Heart right ventricle (tissue), 16 donors: Measurements from ENCODE around the gene KLF16. TPM values are rescaled to one million over a fixed set of nuclear protein-coding genes. Genes with fewer than 3 reads are reported as not detected.

Experiments
- ATAC-seq, 8 donors: fragments of 200-7000 bp; cut with Tn5 transposase; one replicate each; pipeline ENCODE4 v1.9.1; 2020; ENCODE audit warnings: mild to moderate bottlenecking in 8 of 8, moderate library complexity in 8 of 8, moderate number of reproducible peaks in 1 of 8
- DNase-seq, 2 donors: peaks; one replicate each; pipeline ENCODE4 v3.0.0-alpha.2; 2020
- H3K27ac ChIP-seq, 10 donors: fragments of 200-600 bp; sonication (generic) in 2 of 10; one replicate each; pipeline versions ENCODE4 v1.5.0 to v1.8.0; 2020 to 2022; ENCODE audit warnings: mild to moderate bottlenecking in 3 of 10
- H3K27me3 ChIP-seq, 7 donors: fragments of 200-600 bp; one replicate each; pipeline ENCODE4 v1.8.0; 2021 to 2022; ENCODE audit warnings: mild to moderate bottlenecking in 2 of 7
- H3K36me3 ChIP-seq, 9 donors: fragments of 200-600 bp; sonication (generic) in 1 of 9; one replicate each; pipeline versions ENCODE4 v1.5.0 to v1.8.0; 2020 to 2022; ENCODE audit warnings: mild to moderate bottlenecking in 2 of 9
- H3K4me1 ChIP-seq, 9 donors: fragments of 200-600 bp; sonication (generic) in 1 of 9; one replicate each; pipeline versions ENCODE4 v1.5.0 to v1.8.0; 2020 to 2022; ENCODE audit warnings: mild to moderate bottlenecking in 4 of 9
- H3K4me3 ChIP-seq, 10 donors: fragments of 200-600 bp; sonication (generic) in 2 of 10; one replicate each; pipeline versions ENCODE4 v1.5.0 to v1.8.0; 2020 to 2022; ENCODE audit warnings: mild to moderate bottlenecking in 7 of 10, moderate library complexity in 2 of 10
- H3K9me3 ChIP-seq, 11 donors: fragments of 200-600 bp in 10 of 11; sonication (generic) in 2 of 11; one replicate each; pipeline versions ENCODE4 v1.5.0 to v1.8.0; 2013 to 2022; ENCODE audit warnings: mild to moderate bottlenecking in 2 of 11, control low read depth in 1 of 11, moderate library complexity in 1 of 11
- CTCF ChIP-seq, 9 donors: fragments of 200-600 bp; sonication (generic) in 2 of 9; IDR thresholded peaks; one replicate each; pipeline versions ENCODE4 v1.5.0 to v1.8.0; 2021 to 2022; ENCODE audit warnings: antibody characterized with exemption in 9 of 9, mild to moderate bottlenecking in 5 of 9, moderate library complexity in 1 of 9
- WGBS, 2 donors: extraction: QIAGEN DNeasy Blood & Tissue Kit; methylation state at CpG; one replicate each; pipeline ENCODE4 v1.1.7; 2013; ENCODE audit warnings: inconsistent platforms in 1 of 2; 5-methylcytosine and 5-hydroxymethylcytosine counted together
- intact Hi-C, 10 donors: fragments of 100-400 bp; cut with DNase I; formaldehyde crosslinking; loops; one replicate each; pipeline versions ENCODE4 v1.11.1 to v1.14.2; 2022
- long read RNA-seq, 3 donors: library from polyadenylated mRNA; unstranded; transcript quantifications; one replicate each; pipeline ENCODE4 v2.0.0, GENCODE V29; 2020 to 2021
- polyA plus RNA-seq, 2 donors: library from polyadenylated mRNA; stranded (reverse); fragments of 200-250 nt; gene quantifications; one replicate each; pipeline ENCODE4 v1.2.3, GENCODE V29; 2013
- total RNA-seq, 10 donors: library from RNA; stranded (reverse); fragmentation: NEBNext Ultra II Directional in 3 of 10; extraction: Animal tissue kit (Norgen Biotek cat#: 25700) in 3 of 10; gene quantifications; one replicate each; pipeline versions ENCODE4 v1.2.1 to v1.2.4, GENCODE V29; 2021 to 2023
- donor health status: Arrhythmogenic right ventricular cardiomyopathy.
- donor health status: ischemic (EF 13 %, LVEDD 7.1; RV severe dilation, severe dysfunction).
- donor health status: healthy with polysubstance abuse.
- donor health status: DM: no; HTN: yes; CAD: no.
- donor health status: DM: no; HTN: no; CAD: no.
- donor health status: ischemic (EF 25% LVEDD 6.9; RV normal size, moderate dysfunction).
- donor health status: ischemic (EF 25% LVEDD 5.7; RV mildly dilated, moderate dysfunction).
- donor health status: healthy.
- donor health status: DM: yes; HTN: yes; CAD: no.
- donor health status: Ischemic cardiomyopathy.
- donor health status: ischemic (EF 35%, LVEDD 5.7; RV mildly dilated, moderate dysfunction).
- donor health status: nonischemic (EF 11% LVEDD 7.7; RV severe dilation, severe dysfunction).
- donor health status: DM: yes; HTN: yes; CAD: no.
- donor health status: PGD.
- donor health status: ischemic (EF 29% LVEDD 5.4; RV normal size, mild dysfunction).
- donor health status: nonischemic (EF 23%, LVEDD 6.1; RV moderate dilation, normal function).

KLF16 gene
- total RNA-seq: 10 to 100 TPM in 4 of 10 donors, 1 to 10 TPM in 6; 5.0 to 13.4 (median 7.6) TPM
- polyA plus RNA-seq: 1 to 10 TPM; 4.0 to 8.6 TPM
- long read RNA-seq, donor 1, transcript KLF16-201 (2 exons, 2,890 nt): major isoform, 7 of 17 reads
- long read RNA-seq, donor 1, partial matches to known transcripts: 0 of 17 reads
- long read RNA-seq, donor 1, other reads (novel, unspliced or antisense): 10 of 17 reads
- long read RNA-seq, donor 2, transcript KLF16-201 (2 exons, 2,890 nt): major isoform, 8 of 14 reads
- long read RNA-seq, donor 2, partial matches to known transcripts: 0 of 14 reads
- long read RNA-seq, donor 2, other reads (novel, unspliced or antisense): 6 of 14 reads
- long read RNA-seq, donor 3, transcript KLF16-201 (2 exons, 2,890 nt): major isoform, 10 of 21 reads
- long read RNA-seq, donor 3, partial matches to known transcripts: 0 of 21 reads
- long read RNA-seq, donor 3, other reads (novel, unspliced or antisense): 11 of 21 reads

- Histone ChIP-seq H3K36me3 (no peaks in the 10 kb centered on the region), H3K4me1 (peaks cover 18 to 54% (median 42%) of the 10 kb centered on the region in 9 donors), H3K9me3 (no peaks in the 10 kb centered on the region), H3K27me3 (no peaks in the 10 kb centered on the region), H3K27ac (peak within 1 kb of the TSS; percentile 21 to 99 (median 94)), H3K4me3 (peak within 1 kb of the TSS; percentile 61 to 96 (median 82))
- 0 to 1% methylated on average over 9 to 55 of the region's 63 CpGs for WGBS, 2 donors
- no peak for DNase-seq
- intact Hi-C loops: loop anchor here in 1 of 10 donors (10.0 kb wide), 1 partner anchor 202 kb away; no protein-coding TSS in a partner anchor
- no peak for ATAC-seq
- TF ChIP-seq CTCF (IDR thresholded peaks at IDR 0.05): no peak
Measured at GRCh38 chr19:1863328-1863637, at the start of gene KLF16. Gene KLF16, minus strand, starts transcription at chr19:1863579. Its CDS starts 82 bp downstream, at chr19:1863497.

- Histone ChIP-seq H3K36me3 (peaks cover 0 to 44% (median 7%) of the 10 kb centered on the region in 9 donors), H3K4me1 (peaks cover 0 to 20% (median 0%) of the 10 kb centered on the region in 9 donors), H3K9me3 (no peaks in the 10 kb centered on the region), H3K27me3 (no peaks in the 10 kb centered on the region), H3K27ac (no peak overlapping the region), H3K4me3 (no peak overlapping the region)
- WGBS, 2 donors: 97 to 98% methylated on average over 73 to 77 of the region's 77 CpGs
- intact Hi-C loops: no loop called here
- TF ChIP-seq CTCF (IDR thresholded peaks at IDR 0.05): no peak
- DNase-seq (no peak), ATAC-seq (no peak)
Measured at GRCh38 chr19:1912760-1913505, 49.6 kb upstream of the KLF16 start.

DNA sequence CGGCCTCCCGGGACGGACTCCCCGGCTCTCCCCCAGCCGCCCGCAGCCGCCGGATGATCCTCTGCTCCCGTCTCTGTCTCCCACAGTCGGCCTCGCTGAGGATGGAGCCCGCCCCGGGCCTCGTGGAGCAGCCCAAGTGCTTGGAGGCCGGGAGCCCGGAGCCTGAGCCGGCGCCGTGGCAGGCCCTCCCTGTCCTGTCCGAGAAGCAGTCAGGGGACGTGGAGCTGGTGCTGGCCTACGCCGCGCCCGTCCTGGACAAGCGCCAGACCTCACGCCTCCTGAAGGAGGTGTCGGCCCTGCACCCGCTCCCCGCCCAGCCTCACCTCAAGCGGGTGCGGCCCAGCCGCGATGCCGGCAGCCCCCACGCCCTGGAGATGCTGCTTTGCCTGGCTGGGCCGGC lies 48.6 kb upstream of the KLF16 start:
- Histone ChIP-seq H3K4me1 (peaks cover 0 to 24% (median 0%) of the 10 kb centered on the region in 9 donors), H3K9me3 (no peaks in the 10 kb centered on the region), H3K4me3 (no peak overlapping the region), H3K27me3 (no peaks in the 10 kb centered on the region), H3K27ac (peak overlapping the region in 1 of 10 donors; percentile 70), H3K36me3 (peaks cover 0 to 38% (median 7%) of the 10 kb centered on the region in 9 donors)
- no peak for ATAC-seq
- intact Hi-C loops: no loop called here
- no peak for DNase-seq
- WGBS, 2 donors: 94 to 95% methylated on average over 37 of the region's 37 CpGs
- no peak for TF ChIP-seq CTCF (IDR thresholded peaks at IDR 0.05)

- no peaks in the 10 kb centered on the region for H3K27me3 ChIP-seq
- peaks cover 0 to 38% (median 7%) of the 10 kb centered on the region in 9 donors for H3K36me3 ChIP-seq
- intact Hi-C loops: no loop called here
- DNase-seq (no peak), ATAC-seq (no peak)
- no peak overlapping the region for H3K4me3 ChIP-seq
- peak overlapping the region in 1 of 10 donors; percentile 70 for H3K27ac ChIP-seq
- peaks cover 0 to 28% (median 3%) of the 10 kb centered on the region in 9 donors for H3K4me1 ChIP-seq
- WGBS, 2 donors: 90 to 96% methylated on average over 13 of the region's 13 CpGs
- TF ChIP-seq CTCF (IDR thresholded peaks at IDR 0.05): no peak
- H3K9me3 ChIP-seq: no peaks in the 10 kb centered on the region
Measured at GRCh38 chr19:1911098-1911497, 47.7 kb upstream of the KLF16 start.
